Left lung (tissue), 10 donors: ENCODE measurements around the gene KRIT1. TPM values are rescaled to one million over a fixed set of nuclear protein-coding genes. Genes with fewer than 3 reads are reported as not detected.

ENCODE experiments used
- ATAC-seq: fragments of 200-7000 bp; cut with Tn5 transposase; one replicate; pipeline ENCODE4 v1.9.1; 2020; ENCODE audit warnings: moderate library complexity
- DNase-seq, 4 donors: peaks; one replicate each; pipeline ENCODE4 v3.0.0-alpha.2; 2013 to 2020
- H3K27ac ChIP-seq, 2 donors: fragments of 200-600 bp; sonication (generic) in 1 of 2; one replicate each; pipeline versions ENCODE4 v1.5.0 to v1.8.0; 2020 to 2021
- H3K27me3 ChIP-seq, 2 donors: fragments of 200-600 bp; sonication (generic) in 1 of 2; one replicate each; pipeline versions ENCODE4 v1.5.0 to v1.8.0; 2020 to 2021
- H3K36me3 ChIP-seq, 2 donors: fragments of 200-600 bp; sonication (generic) in 1 of 2; one replicate each; pipeline versions ENCODE4 v1.5.0 to v1.8.0; 2020 to 2021
- H3K4me1 ChIP-seq, 2 donors: fragments of 200-600 bp; one replicate each; pipeline ENCODE4 v1.8.0; 2021
- H3K4me3 ChIP-seq, 2 donors: fragments of 200-600 bp; sonication (generic) in 1 of 2; one replicate each; pipeline versions ENCODE4 v1.5.0 to v1.8.0; 2020 to 2021; ENCODE audit warnings: mild to moderate bottlenecking in 1 of 2
- H3K9me3 ChIP-seq, 2 donors: fragments of 200-600 bp; sonication (generic) in 1 of 2; one replicate each; pipeline versions ENCODE4 v1.5.0 to v1.8.0; 2020 to 2021
- CTCF ChIP-seq, 2 donors: fragments of 200-600 bp; sonication (generic) in 1 of 2; IDR thresholded peaks; one replicate each; pipeline versions ENCODE4 v1.5.0 to v1.8.0; 2021; ENCODE audit warnings: antibody characterized with exemption in 2 of 2
- intact Hi-C, 2 donors: fragments of 100-400 bp; cut with DNase I; formaldehyde crosslinking; loops; one replicate each; pipeline versions ENCODE4 v1.11.2 to v1.14.2; 2022
- polyA plus RNA-seq, 6 donors: library from polyadenylated mRNA; unstranded; fragments of 120-200 nt; gene quantifications; one replicate each; pipeline ENCODE4 v1.2.1, GENCODE V29; 2013; ENCODE audit not compliant: insufficient read length in 6 of 6
- total RNA-seq, 2 donors: library from RNA; stranded (reverse); fragmentation: NEBNext Ultra II Directional; extraction: Animal tissue kit (Norgen Biotek cat#: 25700); gene quantifications; one replicate each; pipeline ENCODE4 v1.2.1, GENCODE V29; 2021
- donor health status: DM: no; HTN: yes; CAD: no.
- donor health status: DM: no; HTN: no; CAD: no.

Gene KRIT1
- total and polyA plus RNA-seq, 8 donors: 28.2 to 63.4 (median 55.5) TPM

GRCh38 chr7:92228742-92229141 is 17.0 kb downstream of the KRIT1 start:
- H3K27me3 ChIP-seq: no peaks in the 10 kb centered on the region
- ATAC-seq (no peak), DNase-seq (no peak)
- H3K27ac ChIP-seq: no peak overlapping the region
- no peaks in the 10 kb centered on the region for H3K4me1 ChIP-seq
- H3K36me3 ChIP-seq: peaks cover 0 to 91% of the 10 kb centered on the region in 2 donors
- intact Hi-C loops: no loop called here
- H3K9me3 ChIP-seq: peaks cover 0 to 6% of the 10 kb centered on the region in 2 donors
- TF ChIP-seq CTCF (IDR thresholded peaks at IDR 0.05): no peak
- no peak overlapping the region for H3K4me3 ChIP-seq

DNA sequence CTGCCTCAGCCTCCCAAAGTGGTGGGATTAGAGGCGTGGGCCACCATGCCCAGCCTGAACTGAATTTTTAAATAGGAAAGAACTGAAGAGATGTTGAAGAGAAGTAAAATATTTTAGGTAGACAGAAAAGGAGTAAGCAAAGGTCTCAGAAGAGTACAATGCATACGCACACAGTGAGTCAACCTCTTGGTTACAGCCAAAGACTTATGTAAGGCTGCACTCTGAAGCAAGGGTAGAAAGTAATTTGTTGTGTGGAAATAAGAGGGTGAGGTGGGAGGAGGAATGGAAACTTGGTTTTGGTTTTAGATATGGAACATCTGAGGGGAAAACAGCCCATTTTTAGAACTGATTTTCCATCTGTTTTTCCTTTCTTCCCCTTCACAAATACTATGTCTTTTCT is 17.6 kb downstream of the KRIT1 start:
- DNase-seq (no peak), ATAC-seq (no peak)
- intact Hi-C loops: no loop called here
- no peak for TF ChIP-seq CTCF (IDR thresholded peaks at IDR 0.05)
- Histone ChIP-seq H3K27me3 (no peaks in the 10 kb centered on the region), H3K4me1 (no peaks in the 10 kb centered on the region), H3K36me3 (peaks cover 0 to 91% of the 10 kb centered on the region in 2 donors), H3K4me3 (no peak overlapping the region), H3K27ac (no peak overlapping the region), H3K9me3 (peaks cover 0 to 6% of the 10 kb centered on the region in 2 donors)

DNA sequence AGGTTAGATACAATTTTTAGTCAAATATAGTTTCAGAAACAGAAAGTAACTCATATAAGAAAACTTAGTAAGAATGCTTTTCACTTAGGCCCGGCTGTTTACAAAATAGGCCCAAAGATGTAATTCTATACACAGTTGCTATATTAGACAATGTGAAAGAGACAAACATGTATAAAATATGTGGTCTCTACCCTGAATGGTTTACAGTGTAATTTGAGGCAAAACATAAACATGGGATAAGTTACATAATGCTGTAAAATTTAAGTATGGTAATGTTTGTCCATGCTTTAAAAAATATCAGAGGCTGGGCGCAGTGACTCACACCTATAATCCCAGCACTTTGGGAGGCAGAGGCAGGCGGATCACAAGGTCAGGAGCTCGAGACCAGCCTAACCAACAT is 18.7 kb downstream of the KRIT1 start:
- peaks cover 0 to 91% of the 10 kb centered on the region in 2 donors for H3K36me3 ChIP-seq
- no peak for TF ChIP-seq CTCF (IDR thresholded peaks at IDR 0.05)
- no peak overlapping the region for H3K4me3 ChIP-seq
- H3K27ac ChIP-seq: no peak overlapping the region
- ATAC-seq (no peak), DNase-seq (no peak)
- peaks cover 0 to 6% of the 10 kb centered on the region in 2 donors for H3K9me3 ChIP-seq
- no peaks in the 10 kb centered on the region for H3K27me3 ChIP-seq
- H3K4me1 ChIP-seq: no peaks in the 10 kb centered on the region
- intact Hi-C loops: no loop called here

DNA sequence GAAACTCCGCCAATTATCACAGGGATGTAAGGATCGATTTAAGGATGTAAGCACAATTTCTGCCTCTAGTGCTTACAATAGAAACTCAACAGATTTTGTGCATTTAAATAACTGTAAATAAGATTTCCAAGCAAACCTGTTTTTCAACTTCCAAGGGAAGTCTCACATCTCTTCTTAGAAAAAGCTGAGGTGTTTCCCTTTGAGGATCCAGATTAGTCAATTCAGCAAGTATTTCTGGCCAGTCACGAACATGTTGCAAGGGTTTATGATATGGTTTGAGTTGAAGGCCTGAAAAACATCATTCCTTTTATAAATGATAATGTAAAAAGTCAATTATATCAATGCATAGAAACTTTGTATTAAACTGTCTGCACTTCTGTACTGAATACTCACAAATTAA is 23.9 kb downstream of the KRIT1 start:
- H3K27me3 ChIP-seq: no peaks in the 10 kb centered on the region
- DNase-seq (no peak), ATAC-seq (no peak)
- intact Hi-C loops: no loop called here
- H3K9me3 ChIP-seq: no peaks in the 10 kb centered on the region
- no peak overlapping the region for H3K4me3 ChIP-seq
- peaks cover 4 to 97% of the 10 kb centered on the region in 2 donors for H3K36me3 ChIP-seq
- H3K27ac ChIP-seq: no peak overlapping the region
- TF ChIP-seq CTCF (IDR thresholded peaks at IDR 0.05): no peak
- no peaks in the 10 kb centered on the region for H3K4me1 ChIP-seq

DNA sequence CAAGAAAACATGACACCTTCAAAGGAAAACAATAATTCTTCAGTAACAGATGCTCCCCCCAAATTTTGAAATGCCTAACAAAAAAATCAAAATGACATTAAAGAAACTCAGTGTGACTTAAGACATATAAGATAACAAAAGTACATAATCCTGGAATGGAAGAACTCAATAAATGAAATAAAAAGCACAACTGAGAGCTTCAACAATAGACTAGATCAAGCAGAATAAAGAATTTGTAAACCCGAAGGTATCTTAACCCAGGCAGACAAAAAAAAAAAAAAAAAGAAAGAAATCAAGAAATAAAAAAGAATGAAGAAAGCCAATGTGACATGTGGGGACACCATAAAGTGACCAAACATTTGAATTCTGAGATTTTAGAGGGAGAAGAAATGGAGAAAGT is 39.0 kb downstream of the KRIT1 start:
- Histone ChIP-seq H3K36me3 (peaks cover 0 to 95% of the 10 kb centered on the region in 2 donors), H3K27ac (no peak overlapping the region), H3K27me3 (no peaks in the 10 kb centered on the region), H3K9me3 (peaks cover 0 to 14% of the 10 kb centered on the region in 2 donors), H3K4me1 (no peaks in the 10 kb centered on the region), H3K4me3 (no peak overlapping the region)
- no peak for DNase-seq
- TF ChIP-seq CTCF (IDR thresholded peaks at IDR 0.05): no peak
- ATAC-seq: no peak
- intact Hi-C loops: no loop called here
